Activated CD4-positive, CD25-positive, alpha-beta regulatory T cell treated with anti-CD3 and anti-CD28 coated beads, Interleukin-2, amount 50 U/mL, for 24 hours (primary cell): ENCODE data around the gene INPP4B.

Source experiments
- ATAC-seq, 2 donors: fragments of 150-1000 bp; cut with Tn5 transposase; one replicate each; pipeline ENCODE4 v1.10.0; 2021; ENCODE audit warnings: mild to moderate bottlenecking in 1 of 2, moderate library complexity in 1 of 2

The INPP4B gene

GRCh38 chr4:142463206-142463605 is 382.9 kb downstream of the INPP4B start:
- no peak for ATAC-seq

GRCh38 chr4:142452161-142452855 is 393.8 kb downstream of the INPP4B start:
- no peak for ATAC-seq

- no peak for ATAC-seq
Measured at GRCh38 chr4:142449771-142450373, 396.2 kb downstream of the INPP4B start.

- peak in 1 of 2 donors; percentile 32 for ATAC-seq
Measured at GRCh38 chr4:142447009-142447408, 399.1 kb downstream of the INPP4B start.

- ATAC-seq: no peak
Measured at GRCh38 chr4:142443469-142443868, 402.6 kb downstream of the INPP4B start.

- no peak for ATAC-seq
Measured at GRCh38 chr4:142440093-142440492, 406.0 kb downstream of the INPP4B start.

- no peak for ATAC-seq
Measured at GRCh38 chr4:142435599-142436235, 410.4 kb downstream of the INPP4B start.

GRCh38 chr4:142434519-142435224 is 411.4 kb downstream of the INPP4B start:
- no peak for ATAC-seq

GRCh38 chr4:142428715-142429114 is 417.4 kb downstream of the INPP4B start:
- ATAC-seq: no peak

- ATAC-seq: no peak
Measured at GRCh38 chr4:142427456-142427855, 418.6 kb downstream of the INPP4B start.

GRCh38 chr4:142423861-142424260 is 422.2 kb downstream of the INPP4B start:
- ATAC-seq: no peak

- no peak for ATAC-seq
Measured at GRCh38 chr4:142420311-142421095, 425.6 kb downstream of the INPP4B start.

- no peak for ATAC-seq
Measured at GRCh38 chr4:142419712-142420111, 426.4 kb downstream of the INPP4B start.

- ATAC-seq: no peak
Measured at GRCh38 chr4:142418697-142419096, 427.4 kb downstream of the INPP4B start.

- ATAC-seq: peak; percentile 99
Measured at GRCh38 chr4:142416711-142417275, 429.3 kb downstream of the INPP4B start.

GRCh38 chr4:142416121-142416520 is 430.0 kb downstream of the INPP4B start:
- no peak for ATAC-seq

GRCh38 chr4:142414366-142414990 is 431.6 kb downstream of the INPP4B start:
- no peak for ATAC-seq

GRCh38 chr4:142413485-142413884 is 432.6 kb downstream of the INPP4B start:
- no peak for ATAC-seq

GRCh38 chr4:142411993-142412392 is 434.1 kb downstream of the INPP4B start:
- no peak for ATAC-seq

- peak; percentile 37 to 40 for ATAC-seq
Measured at GRCh38 chr4:142408003-142408441, 438.1 kb downstream of the INPP4B start.

- ATAC-seq: no peak
Measured at GRCh38 chr4:142407596-142407995, 438.5 kb downstream of the INPP4B start.
